HT1080 (cell line): ENCODE data around the gene CDRT15L2. TPM values are rescaled to one million over a fixed set of nuclear protein-coding genes. Genes with fewer than 3 reads are reported as not detected.
A peak's percentile ranks its signal among the peaks of the same experiment; 100 is the strongest.
"Not testable (repeated sequence)": the region's sequence is repeated elsewhere in the genome, so short reads cannot be mapped to it uniquely, and the experiment has no call there.

Experiments
- DNase-seq: peaks from one replicate; pipeline ENCODE4 v3.0.0-alpha.2; 2015; ENCODE audit warnings: low read depth
- polyA plus RNA-seq, 2 experiments: library from polyadenylated mRNA; depleted of rRNA; stranded (reverse); fragments of >200 nt; gene quantifications; 2 replicates each; pipeline ENCODE4 v1.2.3, GENCODE V29; 2015
- total RNA-seq: library from RNA; depleted of rRNA; stranded (reverse); fragments of >200 nt; shearing (Covaris generic); gene quantifications from 2 replicates; pipeline ENCODE4 v1.2.3, GENCODE V29; 2014; rRNA removed

Gene CDRT15L2
- not detected in 2 replicates for total RNA-seq
- not detected in 2 replicates for polyA plus RNA-seq (2015; cell fraction: cytosol; rRNA removed)
- polyA plus RNA-seq (2015; cell fraction: nucleus; rRNA removed), result not detected in 2 replicates

DNA sequence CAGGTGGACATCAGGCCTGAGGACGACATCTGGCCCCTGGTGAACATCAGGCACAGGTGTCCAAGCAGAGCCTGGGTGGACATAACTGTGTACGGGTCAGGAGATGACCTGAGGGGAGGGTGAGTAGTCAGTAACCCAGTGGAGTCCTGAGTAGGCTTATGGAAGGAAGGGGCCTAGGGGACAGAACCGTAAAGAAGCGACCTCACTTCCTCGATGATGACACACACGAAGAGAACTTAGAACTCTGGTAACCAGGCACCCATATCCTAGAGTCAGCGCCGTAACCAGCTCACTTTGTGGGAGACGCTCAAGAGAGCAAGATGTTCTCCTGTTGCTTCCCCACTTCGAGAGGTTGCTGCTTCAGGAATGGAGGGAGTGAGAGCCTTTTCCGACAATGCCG lies at the start of gene CDRT15L2:
Gene CDRT15L2, plus strand, starts transcription at position 301 of the 400 bp plus-strand sequence. Its CDS starts 20 bp downstream, at position 321.
- DNase-seq, result not testable (repeated sequence)

DNA sequence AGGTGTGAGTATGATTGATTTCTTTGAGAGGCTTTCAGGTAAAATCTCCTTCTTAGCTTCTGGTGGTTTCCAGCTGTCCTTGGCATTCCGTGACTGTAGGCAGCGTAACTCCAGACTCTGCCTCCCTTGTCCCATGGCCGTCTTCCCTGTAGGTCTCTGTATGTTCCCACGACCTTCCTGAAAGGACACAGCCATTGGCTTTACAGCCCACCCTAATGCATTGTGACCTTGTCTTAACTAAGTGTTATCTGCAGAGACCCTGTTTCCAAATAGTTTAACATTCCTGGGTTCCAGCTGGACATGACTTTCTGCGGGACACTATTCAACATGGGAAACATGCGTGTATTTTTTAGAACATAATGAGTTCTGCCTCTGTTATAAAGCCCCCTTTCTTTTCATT lies 49.4 kb upstream of the CDRT15L2 start:
- DNase-seq, result not testable (repeated sequence)

DNA sequence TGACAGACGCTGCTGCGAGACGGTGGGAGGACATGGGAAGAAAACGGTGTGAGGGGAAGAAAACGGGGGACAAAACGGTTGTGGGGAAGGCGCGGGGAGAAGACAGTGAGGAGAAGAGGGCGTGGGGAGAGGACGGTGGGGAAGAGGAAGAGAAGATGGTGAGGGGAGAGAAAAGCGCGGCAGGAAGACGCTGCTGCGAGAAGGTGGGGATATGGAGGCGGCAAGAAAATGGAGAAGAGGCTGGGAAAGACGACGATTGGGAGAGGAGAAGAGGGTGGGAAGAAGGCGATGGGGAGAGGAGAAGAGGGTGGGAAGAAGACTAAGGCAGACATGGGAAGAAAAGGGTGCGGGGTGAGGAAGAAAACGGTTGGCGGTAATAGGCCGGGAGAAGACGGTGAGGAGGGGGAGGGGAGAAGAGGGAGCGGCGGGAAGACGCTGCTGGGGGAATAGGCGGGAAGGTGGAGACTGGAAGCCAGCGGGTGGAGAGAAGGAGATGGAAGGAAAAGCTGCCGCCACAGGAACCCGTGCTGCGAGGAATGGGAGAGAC lies 46.9 kb upstream of the CDRT15L2 start:
- peak; percentile 39 for DNase-seq

DNA sequence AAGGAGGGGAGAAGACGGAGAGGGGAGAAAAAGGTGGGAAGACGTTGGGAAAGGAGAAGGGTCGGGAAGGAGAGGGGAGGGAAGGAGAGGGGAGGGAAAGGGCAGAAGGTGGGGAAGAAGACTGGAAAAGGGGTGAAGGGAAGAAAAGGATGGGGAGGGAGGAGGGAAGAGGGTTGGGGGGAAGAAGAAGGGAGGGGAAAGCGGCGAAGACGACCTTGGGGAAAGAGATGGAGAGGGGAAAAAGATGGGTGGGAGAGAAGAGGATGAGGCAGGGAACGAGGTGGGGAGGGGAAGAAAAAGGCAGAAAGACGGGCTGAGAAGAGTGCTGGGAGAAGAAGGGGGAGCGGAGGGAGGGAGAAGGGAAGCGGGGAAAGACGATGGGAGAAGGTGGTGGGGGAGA lies 46.3 kb upstream of the CDRT15L2 start:
- DNase-seq, result not testable (repeated sequence)

DNA sequence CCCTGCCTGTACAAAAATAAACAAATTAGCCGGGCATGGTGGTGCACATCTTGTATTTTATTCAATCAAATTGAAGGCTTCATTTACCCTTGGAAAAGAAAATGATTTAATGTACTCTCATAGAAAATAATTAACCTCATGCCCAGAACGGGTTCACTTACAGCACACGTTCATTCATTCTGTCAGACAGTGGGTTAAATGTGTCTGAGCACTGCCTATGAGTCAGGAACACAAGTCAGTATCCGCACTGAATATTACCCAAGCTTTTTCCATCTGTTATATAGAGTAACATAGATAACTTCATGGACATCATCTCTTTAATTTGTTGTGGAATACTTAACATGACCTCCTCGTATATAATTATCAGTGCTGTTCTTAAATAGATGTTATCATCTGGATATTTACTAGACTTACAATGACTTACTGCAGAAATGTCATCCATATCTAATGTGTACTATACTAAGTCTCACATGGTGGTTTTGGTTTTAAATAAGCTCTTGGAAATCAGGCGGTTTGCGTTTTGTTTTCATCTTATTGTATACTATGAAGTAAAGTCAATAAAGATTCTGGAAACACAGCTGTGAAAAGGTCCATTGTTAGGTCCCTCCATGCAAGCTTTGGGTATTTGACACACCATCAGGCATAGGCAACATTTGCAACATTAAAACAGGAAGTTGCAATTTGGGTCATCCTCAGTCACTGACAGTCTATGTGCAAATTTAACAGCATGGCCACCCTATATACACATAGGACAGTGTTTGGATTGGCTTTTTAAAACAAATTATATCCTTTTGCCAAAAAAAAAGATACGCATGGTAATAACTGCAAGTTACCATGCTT lies 44.6 kb upstream of the CDRT15L2 start:
- DNase-seq, result not testable (repeated sequence)

DNA sequence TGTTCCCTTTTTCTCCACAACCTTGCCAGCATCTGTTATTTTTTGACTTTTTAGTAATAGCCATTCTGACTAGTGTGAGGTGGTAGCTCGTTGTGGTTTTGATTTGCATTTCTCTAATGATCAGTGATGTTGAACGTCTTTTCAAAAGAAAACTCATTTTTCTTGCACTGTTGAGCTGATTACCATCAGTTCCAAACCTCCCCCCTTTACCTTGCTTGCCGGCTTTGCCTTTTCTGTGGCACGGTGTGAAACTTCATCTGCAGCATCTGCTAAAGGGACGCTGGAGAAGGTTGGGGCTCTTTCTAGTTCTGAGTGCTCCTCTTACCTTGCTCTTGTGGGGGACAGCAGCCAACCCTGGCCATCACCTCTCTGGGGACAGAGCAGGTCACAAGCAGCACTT lies 39.1 kb upstream of the CDRT15L2 start:
- not testable (repeated sequence) for DNase-seq

DNA sequence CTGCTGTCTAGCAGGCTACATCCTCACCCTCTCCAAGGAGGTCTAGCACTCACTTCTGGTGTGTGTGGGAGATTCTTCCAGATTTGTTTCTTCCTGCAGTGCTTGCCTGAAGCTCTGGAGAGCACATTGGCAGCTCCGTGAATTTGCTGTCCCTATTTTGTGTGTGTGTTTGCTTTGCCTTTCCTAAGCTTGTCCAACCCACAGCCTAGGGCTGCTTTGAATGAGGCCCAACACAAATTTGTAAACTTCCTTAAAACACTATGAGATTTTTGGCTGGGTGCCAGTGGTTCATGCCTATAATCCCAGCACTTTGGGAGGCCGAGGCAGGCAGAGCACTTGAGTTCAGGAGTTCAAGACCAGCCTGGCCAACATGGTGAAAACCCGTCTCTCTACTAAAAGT lies 38.7 kb upstream of the CDRT15L2 start:
- not testable (repeated sequence) for DNase-seq

DNA sequence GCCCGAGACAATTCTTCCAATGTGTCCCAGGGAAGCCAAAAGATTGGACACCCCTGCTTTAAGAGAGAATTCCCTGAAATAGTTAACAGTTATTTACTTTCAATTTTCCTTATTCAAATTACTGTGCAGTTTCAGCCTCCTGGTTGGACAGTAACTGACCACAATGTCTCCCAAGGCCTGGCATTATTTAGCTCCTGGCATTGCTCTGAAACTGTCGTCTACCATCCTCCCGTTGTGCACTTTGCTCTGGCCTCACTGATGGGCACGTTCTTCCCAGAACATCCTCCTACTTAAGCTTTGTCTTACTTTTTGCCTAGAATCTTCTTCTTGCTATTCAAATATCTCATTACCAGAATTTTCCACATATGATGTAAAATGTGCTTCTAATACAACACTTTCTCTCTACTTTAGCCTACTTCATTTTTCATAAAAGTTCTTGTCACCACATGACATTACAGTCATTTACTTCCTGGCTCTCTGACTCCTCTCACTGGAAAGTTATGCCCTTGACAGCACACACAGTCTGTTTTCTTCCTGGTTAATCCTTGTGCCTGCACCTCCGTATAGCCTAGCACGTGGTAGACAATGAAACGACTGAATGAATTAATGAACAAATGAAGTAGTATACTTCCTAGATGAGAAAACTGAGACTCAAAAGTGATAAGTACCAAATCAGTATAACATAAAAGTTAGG lies 37.5 kb upstream of the CDRT15L2 start:
- peak; percentile 20 for DNase-seq

DNA sequence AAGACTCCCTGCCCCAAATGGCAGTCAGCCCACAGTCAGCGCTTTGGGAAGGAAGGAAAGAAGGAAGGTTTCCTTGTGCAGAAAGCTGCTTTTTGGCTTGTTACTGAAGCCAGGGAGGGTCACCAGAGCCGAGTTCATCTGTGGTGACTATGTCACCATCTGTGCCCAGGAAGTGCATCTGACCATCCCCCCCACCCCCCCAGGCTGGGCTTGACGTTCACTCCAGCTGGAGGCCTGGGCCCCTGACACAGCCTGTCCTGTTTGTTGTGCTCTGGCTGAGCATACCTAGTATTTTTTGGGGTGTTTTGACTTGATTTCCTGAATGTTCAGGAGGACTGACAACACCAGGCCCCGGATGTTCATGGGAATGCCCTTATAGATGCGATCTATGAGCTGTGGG lies 31.6 kb upstream of the CDRT15L2 start:
- DNase-seq, result not testable (repeated sequence)

DNA sequence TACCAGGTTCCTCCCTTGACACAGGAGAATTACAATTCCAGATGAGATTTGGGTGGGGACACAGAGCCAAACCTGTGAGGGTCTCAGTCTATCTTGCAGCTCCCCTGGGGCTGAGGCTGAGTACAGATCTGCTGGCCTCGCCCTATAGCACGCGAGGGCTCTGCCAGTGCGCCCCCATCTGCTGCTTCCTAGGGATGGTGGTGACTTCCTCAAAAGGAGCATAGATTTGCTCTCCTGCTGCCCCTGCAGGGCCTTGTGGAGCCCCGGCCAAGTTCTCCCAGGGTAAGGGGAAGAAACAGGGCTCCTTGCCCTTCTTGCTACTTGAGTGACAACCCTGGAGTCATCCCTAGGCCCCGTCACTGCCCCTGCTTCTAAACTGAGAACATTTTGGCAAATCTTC lies 26.6 kb upstream of the CDRT15L2 start:
- not testable (repeated sequence) for DNase-seq

DNA sequence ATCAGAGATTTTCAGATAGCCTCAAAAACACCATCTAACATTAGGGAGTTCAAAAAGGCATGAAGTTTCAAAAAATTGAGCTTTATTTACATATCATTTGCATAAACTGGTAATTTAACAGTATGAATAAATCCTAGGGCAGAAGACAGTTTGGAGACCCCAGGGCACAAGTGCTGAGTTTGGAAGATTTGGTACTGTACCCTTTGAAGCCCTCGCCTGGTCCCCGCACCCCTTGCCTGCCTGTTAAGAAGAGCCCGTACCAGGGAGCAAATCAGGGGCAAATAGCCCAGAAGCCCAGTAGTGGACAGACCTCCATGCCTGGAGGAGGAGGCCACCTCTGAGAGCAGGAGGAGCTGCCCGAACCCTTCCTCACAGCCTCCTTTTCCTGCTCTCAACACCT lies 24.8 kb upstream of the CDRT15L2 start:
- DNase-seq, result not testable (repeated sequence)

DNA sequence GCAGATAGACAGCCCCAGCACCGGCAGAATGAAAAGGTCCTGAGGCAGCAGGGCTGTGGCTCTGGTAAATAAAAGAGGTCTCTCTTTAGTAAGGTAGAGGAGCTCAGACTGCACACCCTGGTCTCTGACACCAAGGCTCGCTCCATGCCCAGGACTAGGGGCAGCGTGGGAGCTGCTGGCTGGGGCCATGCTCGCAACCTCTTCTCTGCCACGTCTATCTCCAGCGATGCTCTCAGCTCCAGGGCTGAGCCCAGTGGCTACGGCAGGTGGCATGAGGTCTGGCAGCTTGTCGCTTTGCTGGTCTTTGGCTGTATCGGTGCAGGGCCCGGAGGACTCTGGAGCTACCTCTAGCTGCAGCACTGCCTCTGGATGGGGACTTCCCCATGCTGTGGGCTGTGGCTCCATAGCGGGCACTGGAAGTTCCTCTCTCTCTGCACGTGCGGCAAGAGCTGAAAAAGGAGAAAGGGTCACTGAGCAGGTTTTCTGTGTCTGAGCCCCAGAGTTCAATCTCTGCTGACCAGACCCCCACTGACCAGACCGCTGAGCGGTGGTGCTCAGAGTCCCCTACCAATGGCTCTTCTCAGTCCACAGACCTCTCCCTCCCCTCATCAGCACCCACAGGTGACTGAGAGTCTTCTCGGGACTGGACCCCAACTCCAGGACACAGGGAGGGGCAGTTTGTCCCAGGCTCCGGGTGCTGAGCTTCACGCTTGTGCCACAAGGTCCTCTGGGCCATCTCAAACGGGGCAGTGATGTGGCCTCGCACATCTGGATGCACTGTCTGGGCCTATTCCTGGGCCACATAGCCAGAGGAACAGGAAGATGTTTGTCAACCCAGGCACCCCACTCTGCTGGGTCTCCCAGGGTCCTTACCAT lies 24.2 kb upstream of the CDRT15L2 start:
- DNase-seq, result not testable (repeated sequence)

DNA sequence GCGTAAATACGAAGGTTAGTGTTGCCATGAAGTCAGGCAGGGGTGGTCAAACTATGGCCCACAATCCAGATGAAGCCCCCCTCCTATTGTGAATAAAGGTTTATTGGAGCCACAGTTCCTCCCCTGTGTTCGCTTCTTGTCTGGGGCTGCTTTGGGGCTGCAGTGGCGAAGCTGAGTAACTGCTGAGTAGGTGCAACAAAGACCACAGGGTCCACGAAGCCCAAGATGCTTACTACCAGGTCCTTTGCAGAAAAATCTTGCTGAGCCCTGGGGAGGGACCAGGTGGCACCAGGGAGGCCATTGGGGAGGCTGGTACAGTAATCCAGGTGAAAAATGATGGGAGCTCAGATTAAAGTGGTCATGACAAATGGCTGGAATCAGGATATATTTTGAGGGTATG lies 21.4 kb upstream of the CDRT15L2 start:
- not testable (repeated sequence) for DNase-seq

DNA sequence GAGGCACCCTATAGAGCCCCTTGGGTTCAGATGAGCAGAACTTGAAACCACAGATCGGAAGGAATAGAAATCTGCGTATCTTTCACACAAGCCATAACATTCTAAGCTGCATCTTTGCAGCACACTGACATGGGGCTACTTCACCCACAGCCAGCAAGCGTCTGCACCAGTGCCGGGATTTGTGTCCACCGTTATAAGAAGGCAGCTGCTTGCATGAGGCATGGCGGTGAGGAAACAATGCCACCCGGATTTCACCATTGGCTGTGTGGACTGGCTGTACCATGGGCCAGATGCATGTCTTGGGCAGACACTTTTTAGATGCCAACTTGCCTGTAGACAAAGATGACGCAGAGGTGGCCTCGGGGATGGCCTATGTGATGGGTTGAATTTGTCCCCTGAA lies 20.5 kb upstream of the CDRT15L2 start:
- not testable (repeated sequence) for DNase-seq

DNA sequence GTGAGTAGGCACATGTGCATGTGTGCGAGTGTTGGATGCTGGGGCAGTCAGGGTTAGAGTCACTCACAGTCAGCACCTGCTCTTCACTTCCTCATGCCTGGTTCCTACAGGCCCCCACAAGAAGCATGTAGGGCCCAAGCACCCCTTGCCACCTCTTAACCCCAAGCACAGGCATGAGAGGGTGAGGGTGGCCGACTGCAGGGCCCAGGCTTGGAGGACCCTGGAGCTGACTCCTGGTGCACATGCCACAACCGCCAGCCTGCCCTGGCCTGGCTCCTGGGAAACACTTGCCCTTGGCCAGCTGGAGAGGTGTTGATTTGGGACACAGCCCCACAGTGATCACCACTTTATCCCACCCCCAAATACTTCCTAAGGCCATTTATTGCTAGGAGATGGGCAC lies 16.9 kb upstream of the CDRT15L2 start:
- no peak for DNase-seq

DNA sequence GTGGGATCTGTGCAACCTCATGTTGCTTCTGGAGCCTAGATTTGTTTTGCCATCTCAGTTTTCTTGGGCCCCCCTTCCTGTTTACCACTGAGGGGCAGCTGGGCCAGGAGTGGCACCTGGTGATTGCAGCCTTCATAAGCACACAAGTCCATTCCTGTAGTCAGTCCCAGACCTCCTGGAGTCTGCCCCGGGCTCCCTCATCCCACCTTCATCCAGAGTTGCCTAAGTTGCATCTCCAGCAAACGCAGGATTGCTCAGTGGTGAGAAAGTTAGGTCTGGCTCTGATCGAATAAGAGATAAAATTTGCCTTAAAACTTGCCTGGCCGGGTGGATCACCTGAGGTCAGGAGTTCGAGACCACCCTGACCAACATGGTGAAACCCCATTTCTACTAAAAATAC lies 14.3 kb upstream of the CDRT15L2 start:
- DNase-seq, result not testable (repeated sequence)

DNA sequence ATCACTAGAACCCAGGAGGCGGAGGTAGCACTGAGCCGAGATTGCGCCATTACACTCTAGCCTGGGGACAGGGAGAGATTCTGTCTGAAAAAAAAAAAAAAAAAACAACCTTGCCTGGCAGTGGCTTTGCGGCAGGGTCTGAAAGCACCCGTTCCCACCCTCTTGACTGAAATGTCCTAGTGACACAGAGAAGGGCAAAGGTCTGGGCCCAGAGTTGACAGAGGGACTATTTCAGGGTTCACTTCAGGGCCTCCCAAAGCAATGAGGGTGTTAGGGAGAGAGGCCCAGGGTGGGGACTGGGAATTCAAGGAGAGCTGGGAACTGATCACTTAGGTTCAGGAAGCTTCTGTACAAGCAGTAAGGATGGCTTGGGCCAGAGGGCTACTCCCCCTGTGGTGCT lies 13.8 kb upstream of the CDRT15L2 start:
- DNase-seq, result no peak

DNA sequence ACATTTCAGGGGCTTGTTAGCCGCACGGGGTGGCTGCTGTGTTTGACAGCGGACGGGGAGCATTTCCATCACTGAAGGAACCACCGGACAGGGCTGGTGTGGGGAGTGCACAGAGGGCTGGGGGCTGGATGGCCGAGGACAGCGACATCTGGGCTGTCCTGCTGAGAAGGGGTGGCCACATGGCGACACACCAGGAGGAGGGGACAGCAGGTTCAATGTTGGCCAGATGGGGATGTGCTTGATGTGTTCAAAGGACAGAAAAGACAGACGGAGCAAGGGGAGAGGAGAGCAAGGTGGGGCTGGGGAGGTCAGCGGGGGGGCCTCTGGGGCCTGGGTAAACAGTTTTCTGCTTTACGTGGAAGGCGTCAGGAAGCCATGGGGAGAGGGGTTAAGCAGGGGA lies 12.8 kb upstream of the CDRT15L2 start:
- DNase-seq, result not testable (repeated sequence)

DNA sequence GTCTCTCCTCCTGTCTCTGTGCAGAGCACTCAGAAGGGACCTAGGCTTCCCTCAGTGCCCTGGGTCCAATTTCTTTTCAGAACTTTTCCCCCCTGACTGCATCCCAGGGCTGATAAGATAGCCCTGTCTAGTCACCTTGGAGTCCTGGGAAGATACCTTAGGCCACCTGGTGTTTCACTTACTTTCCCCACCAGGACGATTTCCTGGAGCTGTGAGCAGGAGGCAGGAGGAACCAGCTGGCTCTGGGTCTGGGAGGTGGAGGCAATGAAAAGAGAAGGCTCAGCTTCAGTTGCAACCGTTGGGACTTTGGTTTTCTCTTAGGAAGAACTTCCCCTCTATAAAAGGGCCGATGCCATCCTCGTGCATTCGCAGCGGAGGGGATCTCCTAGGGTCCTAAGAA lies 12.1 kb upstream of the CDRT15L2 start:
- not testable (repeated sequence) for DNase-seq

DNA sequence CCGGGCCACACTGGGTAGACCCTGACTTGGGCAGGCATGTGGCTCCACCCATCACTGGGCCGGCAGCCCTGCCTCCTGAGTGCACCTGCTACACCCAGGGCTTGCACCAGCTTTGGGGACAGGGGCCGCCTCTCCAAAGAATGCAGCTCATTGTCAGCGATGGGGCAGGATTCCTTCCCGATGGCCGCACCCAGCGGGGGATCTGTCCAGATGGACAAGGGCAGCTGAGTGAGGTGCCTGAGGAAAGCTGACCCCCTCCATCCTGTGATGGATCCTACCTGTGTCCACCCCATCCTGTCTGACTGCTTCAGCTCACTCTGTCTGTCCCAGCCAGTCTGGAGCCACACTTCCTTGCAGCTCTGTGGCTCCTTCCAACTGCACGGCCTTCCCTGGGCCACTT lies 10.9 kb upstream of the CDRT15L2 start:
- not testable (repeated sequence) for DNase-seq

DNA sequence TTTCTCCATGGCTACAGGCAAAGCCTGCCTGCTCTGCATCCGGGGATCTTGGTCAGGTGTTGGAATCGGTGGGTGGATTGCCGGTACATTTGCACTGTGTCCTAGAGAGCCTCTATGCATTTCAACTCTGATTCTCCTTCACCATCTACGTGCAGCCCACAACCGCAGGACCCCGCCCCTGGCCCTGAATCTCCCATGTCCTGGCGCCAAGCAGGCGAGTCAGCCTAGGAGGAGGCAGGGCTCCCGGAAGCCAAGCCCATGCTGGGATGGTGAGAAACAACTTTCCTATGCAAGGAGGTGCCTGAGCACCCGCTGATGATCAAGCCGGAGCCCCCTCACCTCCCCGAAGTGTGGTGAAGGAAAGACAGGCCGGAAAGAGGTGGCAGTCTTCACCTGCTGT lies 7.9 kb upstream of the CDRT15L2 start:
- peak; percentile 20 for DNase-seq
